ENCODE data around the gene KIAA0753.

Gene KIAA0753

DNA sequence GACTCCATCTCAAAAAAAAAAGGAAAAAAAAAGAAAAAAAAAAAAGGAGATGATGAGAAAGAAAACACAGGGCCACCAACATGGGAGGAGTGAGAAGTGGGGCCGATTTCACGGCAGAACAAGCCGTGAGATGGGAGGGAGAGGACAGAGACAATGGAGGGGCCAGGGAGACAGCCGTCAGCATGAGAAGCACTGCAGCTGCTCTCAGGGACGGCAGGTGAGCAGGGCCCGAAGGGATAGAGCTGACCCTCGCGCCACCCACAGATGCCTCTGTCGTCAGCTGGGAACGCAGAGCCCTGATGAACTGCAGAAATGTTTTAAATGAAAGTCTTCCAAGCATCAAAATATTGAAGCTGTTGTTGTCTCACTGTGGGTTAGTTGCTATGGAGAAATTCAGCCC, 104.5 kb downstream of the KIAA0753 start:
- Histone ChIP-seq H3K9ac (ENCODE audit: low read length) (no peak overlapping the region), H3K79me2 (ENCODE audit: insufficient read depth, low read length) (no peaks in the 10 kb centered on the region), H3K4me2 (ENCODE audit: low read depth, low read length, poor library complexity, severe bottlenecking) (no peak overlapping the region), H3K9me2 (replicated peaks; ENCODE audit: insufficient read depth, low read length) (no peaks in the 10 kb centered on the region), H3K27ac (ENCODE audit: low read depth, low read length) (no peak overlapping the region), H2AFZ (ENCODE audit: low read depth, low read length, severe bottlenecking) (no peak overlapping the region), H3K27me3 (ENCODE audit: low read length) (no peaks in the 10 kb centered on the region), H3K36me3 (ENCODE audit: low read length) (no peaks in the 10 kb centered on the region), H3K4me3 (ENCODE audit: insufficient read depth, low read length, poor library complexity, severe bottlenecking) (no peak overlapping the region), H4K20me1 (ENCODE audit: low read depth, low read length) (no peaks in the 10 kb centered on the region), H3K9me3 (ENCODE audit: insufficient read depth, low read length) (no peaks in the 10 kb centered on the region), H3F3A (ENCODE audit: insufficient read depth) (no peaks in the 10 kb centered on the region)
- TF ChIP-seq, protein P1, sequence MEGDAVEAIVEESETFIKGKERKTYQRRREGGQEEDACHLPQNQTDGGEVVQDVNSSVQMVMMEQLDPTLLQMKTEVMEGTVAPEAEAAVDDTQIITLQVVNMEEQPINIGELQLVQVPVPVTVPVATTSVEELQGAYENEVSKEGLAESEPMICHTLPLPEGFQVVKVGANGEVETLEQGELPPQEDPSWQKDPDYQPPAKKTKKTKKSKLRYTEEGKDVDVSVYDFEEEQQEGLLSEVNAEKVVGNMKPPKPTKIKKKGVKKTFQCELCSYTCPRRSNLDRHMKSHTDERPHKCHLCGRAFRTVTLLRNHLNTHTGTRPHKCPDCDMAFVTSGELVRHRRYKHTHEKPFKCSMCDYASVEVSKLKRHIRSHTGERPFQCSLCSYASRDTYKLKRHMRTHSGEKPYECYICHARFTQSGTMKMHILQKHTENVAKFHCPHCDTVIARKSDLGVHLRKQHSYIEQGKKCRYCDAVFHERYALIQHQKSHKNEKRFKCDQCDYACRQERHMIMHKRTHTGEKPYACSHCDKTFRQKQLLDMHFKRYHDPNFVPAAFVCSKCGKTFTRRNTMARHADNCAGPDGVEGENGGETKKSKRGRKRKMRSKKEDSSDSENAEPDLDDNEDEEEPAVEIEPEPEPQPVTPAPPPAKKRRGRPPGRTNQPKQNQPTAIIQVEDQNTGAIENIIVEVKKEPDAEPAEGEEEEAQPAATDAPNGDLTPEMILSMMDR (IDR thresholded peaks at IDR 0.05; ENCODE audit: insufficient read depth, low read length, poor library complexity, severe bottlenecking) = no peak
- no peak for TF ChIP-seq EZH2phosphoT487 (conservative IDR thresholded peaks at IDR 0.05; ENCODE audit: low read length)

DNA sequence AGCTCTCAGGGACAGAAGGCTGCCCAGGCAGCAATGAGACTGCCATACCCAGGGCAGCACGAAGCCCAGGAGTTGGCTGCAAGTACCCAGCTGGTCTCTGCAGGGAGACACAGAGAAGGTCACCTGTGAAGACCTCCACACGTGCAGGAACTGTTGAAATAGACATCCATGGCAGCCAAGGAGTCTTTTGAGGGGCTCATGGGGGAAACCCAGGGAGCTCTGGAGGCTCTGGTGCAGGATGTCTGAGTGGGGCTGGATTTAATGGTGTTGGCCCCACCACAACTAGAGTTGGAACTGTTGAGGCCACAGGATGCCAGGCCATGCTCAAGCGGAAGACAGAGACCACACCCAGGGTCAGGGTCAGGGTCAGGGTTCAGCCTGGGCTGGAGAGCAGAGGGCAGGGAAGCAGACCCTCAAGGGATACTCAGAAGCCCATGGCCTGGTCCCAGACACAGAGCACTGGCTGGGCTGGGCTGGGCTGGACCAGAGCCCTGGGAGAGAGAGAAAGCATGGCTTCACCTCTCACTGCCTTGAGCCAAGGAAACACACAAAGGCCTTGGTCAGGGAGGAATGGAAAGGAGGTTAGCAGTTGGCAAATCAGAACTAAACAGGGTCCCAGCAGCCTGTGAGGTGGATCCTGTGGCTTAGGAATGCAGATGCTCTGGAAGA, 105.5 kb downstream of the KIAA0753 start:
- H3K9me3 ChIP-seq (ENCODE audit: insufficient read depth, low read length) = no peaks in the 10 kb centered on the region
- no peaks in the 10 kb centered on the region for H3F3A ChIP-seq (ENCODE audit: insufficient read depth)
- H3K79me2 ChIP-seq (ENCODE audit: insufficient read depth, low read length) = no peaks in the 10 kb centered on the region
- H3K27ac ChIP-seq (ENCODE audit: low read depth, low read length) = no peak overlapping the region
- H3K4me2 ChIP-seq (ENCODE audit: low read depth, low read length, poor library complexity, severe bottlenecking) = no peak overlapping the region
- H3K9ac ChIP-seq (ENCODE audit: low read length) = no peak overlapping the region
- no peak overlapping the region for H3K4me3 ChIP-seq (ENCODE audit: insufficient read depth, low read length, poor library complexity, severe bottlenecking)
- TF ChIP-seq, protein P1 (IDR thresholded peaks at IDR 0.05; ENCODE audit: insufficient read depth, low read length, poor library complexity, severe bottlenecking) = no peak
- no peak for TF ChIP-seq EZH2phosphoT487 (conservative IDR thresholded peaks at IDR 0.05; ENCODE audit: low read length)
- no peaks in the 10 kb centered on the region for H3K36me3 ChIP-seq (ENCODE audit: low read length)
- no peak overlapping the region for H2AFZ ChIP-seq (ENCODE audit: low read depth, low read length, severe bottlenecking)
- no peaks in the 10 kb centered on the region for H4K20me1 ChIP-seq (ENCODE audit: low read depth, low read length)
- no peaks in the 10 kb centered on the region for H3K9me2 ChIP-seq (replicated peaks; ENCODE audit: insufficient read depth, low read length)
- no peaks in the 10 kb centered on the region for H3K27me3 ChIP-seq (ENCODE audit: low read length)

DNA sequence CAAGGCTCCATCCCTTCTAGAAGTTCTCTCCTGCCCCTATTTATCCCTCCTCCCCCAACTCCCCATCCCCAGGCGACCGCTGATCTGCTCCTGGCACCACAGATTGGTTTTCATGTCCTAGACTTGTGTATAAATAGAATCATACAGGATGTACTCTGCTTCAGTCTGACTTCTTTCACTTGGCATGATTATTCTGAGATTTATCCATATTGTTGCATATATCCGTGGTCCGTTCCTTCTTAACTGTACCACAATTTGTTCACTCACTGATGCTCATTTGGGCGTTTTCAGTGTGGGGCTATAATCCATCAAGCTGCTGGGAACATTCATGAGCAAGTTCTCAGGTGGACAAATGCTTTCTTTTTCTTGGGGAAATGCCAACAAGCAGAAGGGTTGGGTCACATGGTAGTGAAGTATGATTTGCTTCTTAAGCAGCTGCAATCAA, 108.0 kb downstream of the KIAA0753 start:
- no peak overlapping the region for H3K4me2 ChIP-seq (ENCODE audit: low read depth, low read length, poor library complexity, severe bottlenecking)
- no peaks in the 10 kb centered on the region for H3F3A ChIP-seq (ENCODE audit: insufficient read depth)
- TF ChIP-seq, protein P1 (IDR thresholded peaks at IDR 0.05; ENCODE audit: insufficient read depth, low read length, poor library complexity, severe bottlenecking) = no peak
- TF ChIP-seq EZH2phosphoT487 (conservative IDR thresholded peaks at IDR 0.05; ENCODE audit: low read length) = no peak
- H3K4me3 ChIP-seq (ENCODE audit: insufficient read depth, low read length, poor library complexity, severe bottlenecking) = no peak overlapping the region
- H3K27ac ChIP-seq (ENCODE audit: low read depth, low read length) = no peak overlapping the region
- no peaks in the 10 kb centered on the region for H3K79me2 ChIP-seq (ENCODE audit: insufficient read depth, low read length)
- H3K9me2 ChIP-seq (replicated peaks; ENCODE audit: insufficient read depth, low read length) = no peaks in the 10 kb centered on the region
- H3K27me3 ChIP-seq (ENCODE audit: low read length) = no peaks in the 10 kb centered on the region
- H3K9ac ChIP-seq (ENCODE audit: low read length) = no peak overlapping the region
- no peak overlapping the region for H2AFZ ChIP-seq (ENCODE audit: low read depth, low read length, severe bottlenecking)
- no peaks in the 10 kb centered on the region for H3K36me3 ChIP-seq (ENCODE audit: low read length)
- no peaks in the 10 kb centered on the region for H4K20me1 ChIP-seq (ENCODE audit: low read depth, low read length)
- H3K9me3 ChIP-seq (ENCODE audit: insufficient read depth, low read length) = no peaks in the 10 kb centered on the region
